Smooth muscle cell of the pulmonary artery (primary cell): ENCODE data around the gene SMAD5. TPM values are rescaled to one million over a fixed set of nuclear protein-coding genes. Genes with fewer than 3 reads are reported as not detected.

Source experiments
- total RNA-seq: library from RNA; depleted of rRNA; stranded (reverse); fragments of >200 nt; gene quantifications from 2 replicates; pipeline ENCODE4 v1.2.3, GENCODE V29; 2014

The SMAD5 gene
- total RNA-seq, result 34.9 and 48.8 TPM in 2 replicates

GRCh38 chr5:136132557-136133221 lies at the start of gene SMAD5:
Gene SMAD5, plus strand, starts transcription at chr5:136132845. Its CDS starts 20,916 bp downstream, at chr5:136153761.

DNA sequence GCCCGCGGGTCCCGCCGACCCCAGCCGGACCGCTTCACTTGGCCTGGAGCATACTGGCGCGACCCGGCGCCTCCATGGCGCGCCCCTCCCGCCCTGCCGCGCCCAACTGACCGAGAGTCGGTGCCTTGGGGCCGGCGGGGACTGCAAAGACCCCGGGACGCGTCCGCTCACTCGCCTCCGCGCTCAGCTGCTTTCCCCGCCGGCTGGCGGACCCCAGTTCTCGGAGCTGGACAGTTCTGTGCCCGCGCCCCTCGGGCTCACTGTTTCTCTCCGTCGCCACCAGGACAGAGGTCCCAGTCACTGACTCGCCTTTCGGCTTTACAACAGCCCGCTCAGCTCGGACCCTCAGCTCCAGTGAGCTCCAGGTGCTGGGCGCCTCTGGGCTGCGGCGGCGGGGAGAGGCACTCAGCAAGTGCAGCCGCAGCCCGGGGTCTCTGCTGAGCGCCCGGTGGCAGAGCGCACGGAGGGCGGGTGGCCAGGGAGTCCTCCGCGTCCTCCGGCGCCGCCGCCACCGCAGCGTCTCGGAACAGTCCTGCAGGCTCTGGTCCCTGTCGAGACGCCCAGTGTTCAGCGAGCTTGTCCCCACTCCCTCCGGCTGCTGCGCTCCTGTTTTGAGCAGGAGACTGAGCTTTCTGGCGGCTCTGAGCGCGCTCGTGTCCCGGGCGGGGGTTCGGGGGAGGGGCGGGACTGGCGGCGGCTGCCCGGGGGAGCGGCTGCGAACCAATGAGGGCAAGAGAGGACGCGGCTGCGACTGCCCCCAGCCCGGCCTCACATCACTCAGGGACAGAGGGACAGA lies 60.1 kb downstream of the SMAD5 start, which contains the start of gene SMIM32:
TSS of gene SMIM32 (minus strand) at position 637 of the 796 bp plus-strand sequence. CDS start 638 bp downstream, outside the sequence.

Other genes with a start within 250 kb of the SMAD5 start
- not detected in 2 replicates for gene IL9, start 237.0 kb upstream of the SMAD5 start, total RNA-seq
- not detected in 2 replicates for gene LECT2, start 177.9 kb upstream of the SMAD5 start, total RNA-seq
- gene TGFBI, start 103.9 kb upstream of the SMAD5 start, total RNA-seq, result 2,858 and 4,254 TPM in 2 replicates
- gene SMIM32, start 60.3 kb downstream of the SMAD5 start, total RNA-seq, result 0.07 TPM in 1 of 2 replicates, not detected in the other
- gene TRPC7, start 232.7 kb downstream of the SMAD5 start, total RNA-seq, result not detected in 2 replicates